Smooth muscle cell (in vitro differentiated cells): ENCODE measurements around the gene BBX. TPM values are rescaled to one million over a fixed set of nuclear protein-coding genes. Genes with fewer than 3 reads are reported as not detected.

Experiments
- DNase-seq: peaks from one replicate; lab custom pipeline; 2025; ENCODE audit not compliant: unreplicated experiment; lab: John Stamatoyannopoulos, UW
- H2AFZ ChIP-seq: fragments of 200-600 bp; sonication (generic); 2 replicates; pipeline ENCODE4 v1.6.0; 2016; ENCODE audit warnings: antibody characterized with exemption, low read depth, mild to moderate bottlenecking
- H3F3A ChIP-seq: fragments of 200-600 bp; sonication (generic); 2 replicates; pipeline ENCODE4 v1.6.0; 2017; ENCODE audit warnings: antibody characterized with exemption, low read depth
- H3K27ac ChIP-seq: fragments of 200-600 bp; sonication (generic); 2 replicates; pipeline ENCODE4 v1.5.1; 2016; ENCODE audit warnings: low read depth, mild to moderate bottlenecking
- H3K27me3 ChIP-seq: fragments of 200-600 bp; sonication (generic); 2 replicates; pipeline ENCODE4 v1.6.1; 2016; ENCODE audit warnings: low read depth, mild to moderate bottlenecking
- H3K36me3 ChIP-seq: fragments of 200-600 bp; sonication (generic); 2 replicates; pipeline ENCODE4 v1.5.1; 2016; ENCODE audit warnings: low read depth
- H3K4me1 ChIP-seq: fragments of 200-600 bp; sonication (generic); 2 replicates; pipeline ENCODE4 v1.5.1; 2016; ENCODE audit warnings: low read depth
- H3K4me2 ChIP-seq: fragments of 200-600 bp; sonication (generic); 2 replicates; pipeline ENCODE4 v1.6.0; 2016; ENCODE audit warnings: mild to moderate bottlenecking
- H3K4me3 ChIP-seq: fragments of 200-600 bp; sonication (generic); 2 replicates; pipeline ENCODE4 v1.5.1; 2016; ENCODE audit warnings: mild to moderate bottlenecking
- H3K79me2 ChIP-seq: fragments of 200-600 bp; sonication (generic); 2 replicates; pipeline ENCODE4 v1.6.0; 2016; ENCODE audit warnings: low read depth, mild to moderate bottlenecking
- H3K9ac ChIP-seq: fragments of 200-600 bp; sonication (generic); 2 replicates; pipeline ENCODE4 v1.6.0; 2016; ENCODE audit warnings: low read depth
- H3K9me3 ChIP-seq: fragments of 200-600 bp; sonication (generic); replicated peaks from 2 replicates; pipeline ENCODE4 v1.5.1; 2016; ENCODE audit warnings: low read depth
- H4K20me1 ChIP-seq: fragments of 200-600 bp; sonication (generic); 2 replicates; pipeline ENCODE4 v1.6.0; 2016; ENCODE audit warnings: low read depth
- WGBS: methylation state at CpG from one replicate; pipeline ENCODE4 v1.1.7; 2016; ENCODE audit warnings: low lambda C conversion rate; 5-methylcytosine and 5-hydroxymethylcytosine counted together
- polyA plus RNA-seq: library from polyadenylated mRNA; unstranded; fragments of >200 nt; fragmentation: Nextera tagmentation; extraction: Ambion mirVana; gene quantifications from 2 replicates; pipeline ENCODE4 v1.2.1, GENCODE V29; 2016
- total RNA-seq: library from RNA; depleted of rRNA; stranded (reverse); fragments of >200 nt; gene quantifications from 2 replicates; pipeline ENCODE4 v1.2.3, GENCODE V29; 2014
- TF ChIP-seq, protein P1 (sequence below): fragments of 200-600 bp; sonication (generic); IDR thresholded peaks from 2 replicates; pipeline ENCODE4 v1.5.1; 2017; ENCODE audit warnings: borderline replicate concordance, mild to moderate bottlenecking, antibody characterized with exemption; ENCODE audit not compliant: insufficient read depth, poor library complexity, severe bottlenecking

BBX gene
- total and polyA plus RNA-seq, 2 experiments from 2014 or later, result 58.9 to 66.4 TPM

DNA sequence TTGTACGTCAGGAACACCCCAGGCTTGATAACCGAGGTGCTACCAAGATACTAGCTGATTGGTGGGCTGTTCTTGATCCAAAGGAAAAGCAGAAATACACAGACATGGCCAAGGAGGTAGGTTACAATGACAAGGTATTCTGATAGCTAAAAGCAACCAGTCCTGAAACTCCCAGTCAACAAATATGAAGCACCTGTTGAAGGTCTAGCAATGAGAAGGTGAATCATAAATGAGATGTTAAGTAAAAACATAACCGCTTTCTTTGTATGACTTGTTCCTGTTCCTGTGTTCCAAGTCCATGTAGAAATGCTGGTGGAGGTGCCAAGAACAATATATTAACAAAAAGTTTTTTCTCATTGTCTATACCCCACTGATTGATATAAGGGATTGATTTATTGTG lies 194.0 kb downstream of the BBX start:
- Histone ChIP-seq H3K4me2 (no peak overlapping the region), H4K20me1 (peaks cover 36% of the 10 kb centered on the region), H3K9ac (no peak overlapping the region), H3K36me3 (peaks cover 5% of the 10 kb centered on the region), H3K27me3 (no peaks in the 10 kb centered on the region), H3K9me3 (no peaks in the 10 kb centered on the region), H2AFZ (no peak overlapping the region), H3K27ac (no peak overlapping the region), H3K4me3 (no peak overlapping the region), H3F3A (no peaks in the 10 kb centered on the region), H3K4me1 (no peaks in the 10 kb centered on the region), H3K79me2 (no peaks in the 10 kb centered on the region)
- no peak for DNase-seq
- TF ChIP-seq, protein P1, sequence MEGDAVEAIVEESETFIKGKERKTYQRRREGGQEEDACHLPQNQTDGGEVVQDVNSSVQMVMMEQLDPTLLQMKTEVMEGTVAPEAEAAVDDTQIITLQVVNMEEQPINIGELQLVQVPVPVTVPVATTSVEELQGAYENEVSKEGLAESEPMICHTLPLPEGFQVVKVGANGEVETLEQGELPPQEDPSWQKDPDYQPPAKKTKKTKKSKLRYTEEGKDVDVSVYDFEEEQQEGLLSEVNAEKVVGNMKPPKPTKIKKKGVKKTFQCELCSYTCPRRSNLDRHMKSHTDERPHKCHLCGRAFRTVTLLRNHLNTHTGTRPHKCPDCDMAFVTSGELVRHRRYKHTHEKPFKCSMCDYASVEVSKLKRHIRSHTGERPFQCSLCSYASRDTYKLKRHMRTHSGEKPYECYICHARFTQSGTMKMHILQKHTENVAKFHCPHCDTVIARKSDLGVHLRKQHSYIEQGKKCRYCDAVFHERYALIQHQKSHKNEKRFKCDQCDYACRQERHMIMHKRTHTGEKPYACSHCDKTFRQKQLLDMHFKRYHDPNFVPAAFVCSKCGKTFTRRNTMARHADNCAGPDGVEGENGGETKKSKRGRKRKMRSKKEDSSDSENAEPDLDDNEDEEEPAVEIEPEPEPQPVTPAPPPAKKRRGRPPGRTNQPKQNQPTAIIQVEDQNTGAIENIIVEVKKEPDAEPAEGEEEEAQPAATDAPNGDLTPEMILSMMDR, result no peak
- 93% methylated on average over 3 of the region's 3 CpGs for WGBS

DNA sequence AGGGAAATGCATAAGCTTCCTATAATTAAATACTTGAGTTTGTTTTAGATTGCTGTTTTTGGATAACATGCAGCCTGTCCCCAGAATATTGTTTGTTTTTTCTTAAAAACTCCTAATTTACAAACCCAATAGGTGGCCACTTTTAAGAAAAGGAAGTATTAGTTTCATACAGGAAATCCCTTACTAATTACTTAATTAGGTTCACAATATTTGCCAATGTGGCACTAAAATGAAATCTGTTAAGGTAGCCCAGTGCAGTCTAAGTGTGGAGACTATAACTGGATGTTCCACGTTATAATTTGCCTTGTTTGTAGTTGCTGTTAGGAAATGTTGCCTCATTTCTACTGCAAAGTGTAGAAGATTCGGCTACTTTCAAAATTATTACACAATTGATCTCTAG lies 195.8 kb downstream of the BBX start:
- H3K4me3 ChIP-seq, result no peak overlapping the region
- no peak for DNase-seq
- no peaks in the 10 kb centered on the region for H3K4me1 ChIP-seq
- no peaks in the 10 kb centered on the region for H3K27me3 ChIP-seq
- H4K20me1 ChIP-seq, result peaks cover 35% of the 10 kb centered on the region
- TF ChIP-seq, protein P1, result no peak
- H3K27ac ChIP-seq, result no peak overlapping the region
- WGBS, result 89% methylated on average over 2 of the region's 2 CpGs
- H3K36me3 ChIP-seq, result peaks cover 5% of the 10 kb centered on the region
- H3K9ac ChIP-seq, result no peak overlapping the region
- no peaks in the 10 kb centered on the region for H3K9me3 ChIP-seq
- H3K4me2 ChIP-seq, result no peak overlapping the region
- no peaks in the 10 kb centered on the region for H3K79me2 ChIP-seq
- no peaks in the 10 kb centered on the region for H3F3A ChIP-seq
- no peak overlapping the region for H2AFZ ChIP-seq

DNA sequence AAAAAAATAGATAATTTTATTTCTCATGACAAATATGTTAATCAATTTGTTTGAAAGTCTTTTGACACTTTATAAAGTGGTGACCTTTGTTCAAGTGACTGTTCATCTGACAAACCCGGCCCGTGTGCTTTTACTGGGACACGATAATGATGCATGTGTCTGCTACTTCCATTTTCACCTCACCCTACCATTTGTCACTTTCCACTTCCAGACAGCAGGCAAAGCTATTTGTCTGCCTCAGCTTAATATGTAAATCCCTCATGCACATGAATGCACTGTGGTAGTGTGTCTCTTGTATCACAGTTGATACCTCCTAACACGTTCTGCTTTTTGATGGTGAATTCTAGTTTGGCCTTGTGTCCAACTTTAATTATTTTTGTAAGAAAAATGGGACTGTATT lies 204.3 kb downstream of the BBX start:
- no peak overlapping the region for H3K4me3 ChIP-seq
- TF ChIP-seq, protein P1, result no peak
- 81% methylated on average over 4 of the region's 4 CpGs for WGBS
- no peak overlapping the region for H2AFZ ChIP-seq
- H4K20me1 ChIP-seq, result peaks cover 25% of the 10 kb centered on the region
- H3K36me3 ChIP-seq, result no peaks in the 10 kb centered on the region
- peaks cover 4% of the 10 kb centered on the region for H3K4me1 ChIP-seq
- no peaks in the 10 kb centered on the region for H3K9me3 ChIP-seq
- no peaks in the 10 kb centered on the region for H3F3A ChIP-seq
- H3K79me2 ChIP-seq, result no peaks in the 10 kb centered on the region
- H3K4me2 ChIP-seq, result no peak overlapping the region
- no peak overlapping the region for H3K9ac ChIP-seq
- no peak overlapping the region for H3K27ac ChIP-seq
- no peak for DNase-seq
- H3K27me3 ChIP-seq, result no peaks in the 10 kb centered on the region

DNA sequence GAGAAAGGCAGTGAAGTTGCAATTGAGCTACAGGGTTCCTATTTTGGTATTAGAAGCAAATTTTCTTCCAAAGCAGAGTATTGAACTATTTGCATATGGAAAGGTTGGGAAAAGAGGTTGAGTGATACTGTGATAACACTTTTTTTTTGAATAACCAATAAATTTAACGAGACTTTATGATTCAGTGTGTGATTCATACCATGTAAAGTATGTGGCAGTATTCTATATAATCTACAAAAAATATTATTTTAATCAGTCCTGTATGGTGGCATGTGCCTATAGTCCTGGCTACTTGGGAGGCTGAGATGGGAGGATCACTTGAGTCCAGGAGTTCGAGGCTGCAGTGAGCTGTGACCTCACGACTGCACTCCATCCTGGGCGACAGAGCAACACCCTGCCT lies 206.9 kb downstream of the BBX start:
- no peak overlapping the region for H2AFZ ChIP-seq
- 94% methylated on average over 4 of the region's 4 CpGs for WGBS
- no peak overlapping the region for H3K4me2 ChIP-seq
- DNase-seq, result no peak
- no peaks in the 10 kb centered on the region for H3K9me3 ChIP-seq
- no peaks in the 10 kb centered on the region for H3K36me3 ChIP-seq
- peaks cover 4% of the 10 kb centered on the region for H3K4me1 ChIP-seq
- no peak overlapping the region for H3K4me3 ChIP-seq
- H4K20me1 ChIP-seq, result peaks cover 25% of the 10 kb centered on the region
- no peaks in the 10 kb centered on the region for H3F3A ChIP-seq
- H3K79me2 ChIP-seq, result no peaks in the 10 kb centered on the region
- H3K27ac ChIP-seq, result no peak overlapping the region
- no peak overlapping the region for H3K9ac ChIP-seq
- TF ChIP-seq, protein P1, result no peak
- no peaks in the 10 kb centered on the region for H3K27me3 ChIP-seq
